ENCODE results near the gene MRFAP1L1.

GRCh38 chr4:6695660-6696610 is 13.7 kb downstream of the MRFAP1L1 start:
- TF ChIP-seq EP300 (IDR thresholded peaks at IDR 0.05) (no peak), CTCF (IDR thresholded peaks at IDR 0.05) (no peak), POLR2A (IDR thresholded peaks at IDR 0.05) (no peak)

All from sigmoid colon (tissue), 4 donors.